ENCODE results near the gene CFAP410. TPM values are rescaled to one million over a fixed set of nuclear protein-coding genes. Genes with fewer than 3 reads are reported as not detected.
A peak's percentile ranks its signal among the peaks of the same experiment; 100 is the strongest.

CFAP410 gene
- total RNA-seq, 2 experiments from 2014 or later: 7.3 to 11.4 TPM

DNA sequence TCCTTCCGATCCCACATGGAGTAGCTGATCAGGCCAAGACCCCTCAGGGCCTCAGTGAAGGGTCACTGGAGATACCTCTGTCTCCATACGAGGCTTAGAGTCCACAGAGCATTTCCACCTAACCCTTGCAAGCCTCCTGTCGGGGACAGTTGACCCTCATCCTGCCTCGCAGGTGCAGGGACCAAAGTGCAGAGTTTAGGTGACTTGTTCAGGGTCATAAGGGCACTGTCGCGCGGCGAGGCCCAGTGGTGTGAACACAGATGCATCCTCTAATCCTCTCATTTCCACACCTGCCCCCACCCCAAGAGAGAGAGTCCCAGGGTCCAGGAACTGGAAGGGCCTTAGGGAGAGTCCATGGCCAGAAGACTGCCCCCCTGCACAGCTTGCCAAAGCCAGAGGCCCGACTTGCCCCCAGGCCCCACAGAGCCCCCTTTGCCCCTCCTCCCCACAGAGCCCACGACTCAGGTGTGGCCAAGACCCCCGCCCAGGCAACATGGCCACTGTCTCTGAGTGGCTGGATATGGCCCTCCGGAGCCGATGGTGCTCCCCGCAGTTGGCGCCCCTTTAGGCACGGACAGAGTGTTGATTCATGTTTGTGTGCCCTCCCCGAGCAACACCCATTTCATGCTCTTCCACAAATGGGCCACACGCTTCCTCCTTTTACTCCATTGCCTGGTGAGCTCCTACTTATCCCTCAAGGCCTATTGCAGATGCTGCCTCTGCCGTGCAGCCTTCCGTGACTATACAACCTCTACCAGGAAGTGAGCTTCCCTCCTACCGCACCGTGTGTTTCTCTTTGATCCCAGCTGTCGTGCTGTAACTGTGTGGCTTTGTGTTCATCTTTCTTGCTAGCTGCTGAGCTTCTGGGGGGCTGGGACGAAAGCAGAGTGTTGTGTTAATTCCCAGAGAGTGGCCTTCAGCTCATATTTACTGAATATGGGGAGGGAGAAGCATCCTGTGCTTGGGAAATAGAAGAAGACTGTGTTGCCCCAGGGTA is 15.9 kb upstream of the CFAP410 start:
- Mint-ChIP-seq H3K4me1 (peaks cover 44% of the 10 kb centered on the region), H3K27ac (peak overlapping the region; percentile 63), H3K9me3 (ENCODE audit: low read depth) (no peaks in the 10 kb centered on the region), H3K36me3 (ENCODE audit: low read depth) (no peaks in the 10 kb centered on the region), H3K27me3 (peaks cover 3% of the 10 kb centered on the region), H3K4me3 (peak overlapping the region; percentile 49)
- DNase-seq (peak; percentile 60), ATAC-seq (peak; percentile 64)
- ChIA-PET CTCF (interaction anchor here (0.6 to 1.4 kb wide), 2 partner anchors 127 to 241 kb away, joined by 3 read pairs; no protein-coding TSS in a partner anchor), POLR2A (no interaction called here)
- intact Hi-C loops (cut with DNase I, micrococcal nuclease): no loop called here

DNA sequence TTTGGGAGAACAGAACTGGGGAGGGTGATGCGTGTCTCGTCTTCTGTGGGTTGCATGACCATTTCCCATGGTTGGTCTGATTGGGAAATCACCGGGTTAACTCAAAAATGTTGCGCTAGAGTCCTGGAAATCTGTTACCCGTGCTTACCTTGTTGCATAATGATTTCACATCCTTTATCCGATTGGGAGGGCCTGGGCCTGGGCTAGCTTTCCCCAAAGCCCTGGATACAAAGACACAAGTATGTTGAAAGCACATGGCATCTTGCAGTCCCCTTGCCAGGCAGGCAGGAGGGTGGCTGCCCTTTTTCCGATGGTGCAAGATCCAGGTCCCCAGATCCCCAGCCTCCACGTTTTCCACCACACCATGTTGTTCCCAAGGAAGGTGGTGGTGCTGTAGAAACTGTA is 14.8 kb upstream of the CFAP410 start:
- Mint-ChIP-seq H3K4me3 (peak overlapping the region; percentile 44), H3K27ac (peak overlapping the region; percentile 80), H3K27me3 (peaks cover 6% of the 10 kb centered on the region), H3K9me3 (ENCODE audit: low read depth) (no peaks in the 10 kb centered on the region), H3K4me1 (peaks cover 43% of the 10 kb centered on the region), H3K36me3 (ENCODE audit: low read depth) (no peaks in the 10 kb centered on the region)
- no peak for ATAC-seq
- POLR2A ChIA-PET: interaction anchor here (0.5 to 1.3 kb wide), 2 partner anchors 23 to 53 kb away, joined by 3 read pairs; no protein-coding TSS in a partner anchor
- CTCF ChIA-PET: interaction anchor here (1.6 kb wide), 1 partner anchor 11 kb away, joined by 9 read pairs; no protein-coding TSS in a partner anchor
- no peak for DNase-seq
- intact Hi-C loops (cut with DNase I, micrococcal nuclease): no loop called here

DNA sequence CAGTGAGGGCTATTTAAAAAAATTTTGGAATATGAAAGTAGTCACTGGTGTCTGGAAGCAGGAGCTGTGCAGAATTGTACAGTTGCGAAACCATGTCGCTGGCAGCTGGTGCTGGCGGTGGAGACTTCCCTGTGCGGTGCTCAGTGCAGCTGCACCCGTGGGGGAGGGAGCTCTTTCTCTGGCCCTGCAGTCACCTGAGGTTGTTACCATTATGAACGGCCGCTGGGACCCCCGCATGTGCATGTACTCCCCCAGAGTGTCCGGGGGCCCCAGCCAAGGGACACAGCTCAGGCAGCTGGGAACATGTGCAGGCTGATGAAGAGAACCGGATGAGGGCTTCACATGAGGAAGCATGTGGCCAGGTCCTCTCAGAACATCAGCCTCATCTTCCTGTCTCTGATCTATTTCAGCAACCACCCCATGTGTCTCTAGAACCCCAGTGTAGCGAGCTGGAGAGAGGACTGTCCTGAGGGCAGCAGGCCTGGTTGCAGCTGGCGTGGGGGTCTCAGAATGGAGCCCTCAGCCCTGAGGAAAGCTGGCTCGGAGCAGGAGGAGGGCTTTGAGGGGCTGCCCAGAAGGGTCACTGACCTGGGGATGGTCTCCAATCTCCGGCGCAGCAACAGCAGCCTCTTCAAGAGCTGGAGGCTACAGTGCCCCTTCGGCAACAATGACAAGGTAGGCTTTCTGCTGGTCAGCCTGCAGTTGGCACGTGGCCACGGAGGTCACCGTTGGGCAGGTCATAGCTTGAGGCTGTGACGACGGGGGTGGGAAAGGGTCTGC is 14.2 kb upstream of the CFAP410 start, which contains the start of gene TRPM2:
Gene TRPM2, plus strand, starts transcription at position 431 of the 780 bp plus-strand sequence. Its CDS starts 80 bp downstream, at position 511.
- CTCF ChIA-PET: interaction anchor here (1.6 kb wide), 1 partner anchor 10 kb away, joined by 9 read pairs; no protein-coding TSS in a partner anchor

DNA sequence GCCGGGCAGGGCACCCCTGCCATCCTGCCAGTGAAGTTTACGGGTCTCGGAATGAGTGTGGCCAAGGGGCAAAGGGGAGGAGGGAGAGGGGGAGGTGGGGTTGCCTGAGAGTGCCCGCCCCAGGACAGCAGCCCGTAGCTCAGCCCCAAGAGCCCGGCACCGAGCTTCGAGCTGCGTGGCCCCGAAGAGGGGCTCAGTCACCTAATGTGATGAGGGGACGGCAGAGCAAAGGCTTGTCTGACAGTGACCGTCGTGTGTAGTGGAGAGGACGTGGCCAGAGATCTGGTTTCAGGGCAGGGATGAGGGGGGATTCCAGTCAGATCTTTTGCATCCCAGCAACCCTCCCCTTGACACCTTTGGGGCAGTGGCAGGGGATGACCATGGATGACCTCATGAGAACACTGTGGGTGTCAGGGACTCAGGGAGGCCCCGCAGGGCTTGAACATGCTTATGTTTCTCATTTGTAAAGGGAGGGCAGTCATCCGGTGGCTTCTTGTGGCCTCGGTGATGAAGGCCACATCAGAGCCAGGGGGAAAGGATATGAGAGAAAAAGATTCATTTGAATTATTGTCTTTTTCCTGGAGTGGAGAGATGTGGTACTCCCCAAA is 13.2 kb upstream of the CFAP410 start:
- ChIA-PET POLR2A (no interaction called here), CTCF (interaction anchor here (1.6 kb wide), 1 partner anchor 9 kb away, joined by 9 read pairs; no protein-coding TSS in a partner anchor)
- Mint-ChIP-seq H3K36me3 (ENCODE audit: low read depth) (no peaks in the 10 kb centered on the region), H3K4me1 (peaks cover 43% of the 10 kb centered on the region), H3K9me3 (ENCODE audit: low read depth) (no peaks in the 10 kb centered on the region), H3K27ac (peak overlapping the region; percentile 80), H3K27me3 (peaks cover 8% of the 10 kb centered on the region), H3K4me3 (no peak overlapping the region)
- intact Hi-C loops (cut with DNase I, micrococcal nuclease): no loop called here
- DNase-seq (no peak), ATAC-seq (no peak)

More for the DNA sequence above, 14.2 kb upstream of the CFAP410 start, which contains the start of gene TRPM2:
- POLR2A ChIA-PET: interaction anchor here (1.3 kb wide), 1 partner anchor 22 kb away, joined by 3 read pairs; no protein-coding TSS in a partner anchor
- H3K27me3 Mint-ChIP-seq: peaks cover 6% of the 10 kb centered on the region
- peak within 1 kb of the TSS; percentile 44 for H3K4me3 Mint-ChIP-seq
- H3K27ac Mint-ChIP-seq: peak within 1 kb of the TSS; percentile 80
- no peaks in the 10 kb centered on the region for H3K36me3 Mint-ChIP-seq (ENCODE audit: low read depth)
- peaks cover 43% of the 10 kb centered on the region for H3K4me1 Mint-ChIP-seq
- no peaks in the 10 kb centered on the region for H3K9me3 Mint-ChIP-seq (ENCODE audit: low read depth)
- DNase-seq (peak; percentile 48), ATAC-seq (peak; percentile 42)
- intact Hi-C loops (cut with DNase I, micrococcal nuclease): no loop called here

DNA sequence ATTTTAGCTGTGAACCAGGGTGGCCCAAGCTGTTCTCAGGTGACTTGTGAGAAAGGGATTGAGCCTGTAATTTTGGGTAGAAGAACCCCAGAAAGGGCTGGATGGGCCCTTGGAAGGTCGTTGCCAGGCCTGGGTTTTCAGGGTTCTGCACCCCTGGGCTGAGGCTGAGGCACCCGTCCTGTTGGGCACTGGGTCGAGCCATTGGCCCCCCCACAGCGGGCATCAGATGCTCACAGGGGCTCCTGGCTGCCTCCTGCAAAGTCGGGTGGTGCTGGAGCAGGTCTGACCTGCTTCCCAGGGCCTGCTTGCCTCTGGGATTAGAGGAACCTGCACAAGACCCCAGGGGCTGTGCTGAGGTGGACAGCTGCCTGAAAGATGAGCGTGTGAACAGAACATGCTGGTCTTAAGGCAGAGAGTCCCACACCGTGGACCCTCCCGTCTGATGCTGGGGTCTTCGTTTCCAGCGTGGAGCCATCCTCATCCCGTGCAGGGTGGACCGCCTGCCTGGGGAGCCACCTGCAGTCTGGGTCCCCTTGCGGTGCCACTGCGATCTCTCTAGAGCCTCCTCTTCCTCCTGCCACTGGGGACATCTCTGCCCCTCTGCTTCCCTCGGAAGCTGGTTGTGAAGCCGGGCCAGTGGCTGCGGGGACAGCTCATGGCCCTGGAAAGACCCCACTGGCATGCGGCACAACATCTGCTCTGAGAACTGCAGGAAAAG is 12.5 kb upstream of the CFAP410 start:
- Mint-ChIP-seq H3K27ac (no peak overlapping the region), H3K9me3 (ENCODE audit: low read depth) (no peaks in the 10 kb centered on the region), H3K4me1 (peaks cover 42% of the 10 kb centered on the region), H3K36me3 (ENCODE audit: low read depth) (no peaks in the 10 kb centered on the region), H3K27me3 (peaks cover 8% of the 10 kb centered on the region), H3K4me3 (no peak overlapping the region)
- DNase-seq (no peak), ATAC-seq (no peak)
- CTCF ChIA-PET: no interaction called here
- intact Hi-C loops (cut with DNase I, micrococcal nuclease): no loop called here
- POLR2A ChIA-PET: no interaction called here

DNA sequence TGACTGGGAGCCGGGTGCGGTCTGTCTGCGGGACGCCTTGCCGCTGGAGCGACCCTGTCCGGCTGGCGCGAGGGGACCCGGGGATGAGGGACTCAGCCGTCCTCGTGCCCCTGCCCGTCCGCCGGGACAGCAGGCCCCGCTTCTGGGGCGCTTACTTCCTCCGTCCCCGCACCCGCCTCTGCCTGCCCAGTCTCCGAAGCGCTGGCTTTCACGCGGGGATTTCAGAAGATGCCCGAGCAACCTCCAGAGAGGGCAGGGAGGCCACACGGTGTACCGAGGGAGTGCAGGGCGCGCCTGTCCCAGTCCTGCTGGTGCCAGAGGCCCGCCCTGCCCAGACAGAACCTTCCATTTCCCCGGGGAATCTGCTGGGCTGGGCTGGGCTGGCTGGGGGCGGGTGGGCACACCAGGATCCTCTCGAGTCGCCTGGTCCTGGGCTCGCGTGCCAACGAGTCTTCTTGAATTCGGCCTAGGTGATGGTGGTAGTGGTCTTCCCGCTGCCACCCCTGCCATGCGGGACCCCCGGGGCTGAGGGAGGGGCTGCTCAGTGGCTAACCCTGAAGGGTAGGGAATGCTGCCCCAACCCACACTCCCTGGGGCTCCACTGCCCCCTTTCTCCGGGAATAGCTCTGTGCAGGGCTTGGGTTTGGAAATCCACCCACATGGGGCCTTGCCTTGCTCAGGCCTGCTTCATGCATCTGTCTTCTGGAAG is 11.7 kb upstream of the CFAP410 start:
- CTCF ChIA-PET: no interaction called here
- ATAC-seq: no peak

DNA sequence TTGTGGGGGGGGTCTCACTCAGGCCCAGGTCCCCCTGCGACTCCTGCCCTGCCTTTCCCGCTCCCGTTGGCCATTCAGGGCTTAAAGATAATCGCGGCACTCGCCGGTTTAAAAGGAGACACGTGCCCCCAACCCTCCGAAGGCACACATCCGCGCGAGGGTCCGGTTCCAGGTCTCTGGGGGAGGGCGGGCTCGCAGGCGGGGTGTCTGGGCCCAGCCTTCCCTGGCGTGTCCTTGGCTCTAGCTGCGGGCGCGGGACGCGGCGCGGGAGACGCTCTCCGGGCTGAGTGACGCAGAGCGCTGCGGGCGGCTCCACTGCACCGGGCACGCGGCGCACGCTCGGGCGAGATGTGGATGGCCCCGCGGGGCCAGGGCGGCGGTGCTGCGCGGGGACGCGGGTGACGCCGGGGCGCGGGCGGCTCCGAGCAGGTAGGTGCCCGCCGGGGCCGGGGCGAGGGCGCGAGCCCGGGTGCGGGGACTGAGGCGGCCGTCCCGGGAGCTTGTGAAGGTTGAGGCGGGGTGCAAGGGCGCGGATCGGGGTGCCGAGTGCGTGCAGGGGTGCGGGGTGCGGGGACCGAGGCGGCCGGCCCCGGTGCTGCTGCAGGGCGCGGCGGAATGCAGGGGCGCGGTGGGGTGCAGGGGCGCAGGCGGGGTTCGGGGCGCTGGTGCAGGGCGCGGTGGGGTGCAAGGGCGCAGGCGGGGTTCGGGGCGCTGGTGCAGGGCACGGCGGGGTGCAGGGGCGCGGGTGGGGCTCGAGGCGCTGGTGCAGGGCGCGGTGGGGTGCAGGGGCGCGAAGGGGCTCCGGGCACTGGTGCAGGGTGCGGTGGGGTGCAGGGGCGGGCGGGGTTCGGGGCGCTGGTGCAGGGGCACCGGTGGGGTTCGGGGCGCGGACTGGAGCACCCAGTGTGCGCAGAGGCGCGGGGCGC is 10.9 kb upstream of the CFAP410 start:
- H3K27me3 Mint-ChIP-seq: peaks cover 8% of the 10 kb centered on the region
- no peak overlapping the region for H3K4me3 Mint-ChIP-seq
- H3K4me1 Mint-ChIP-seq: peaks cover 29% of the 10 kb centered on the region
- ChIA-PET POLR2A (no interaction called here), CTCF (no interaction called here)
- no peak overlapping the region for H3K27ac Mint-ChIP-seq
- intact Hi-C loops (cut with DNase I, micrococcal nuclease): no loop called here
- no peaks in the 10 kb centered on the region for H3K36me3 Mint-ChIP-seq (ENCODE audit: low read depth)
- no peak for DNase-seq
- H3K9me3 Mint-ChIP-seq (ENCODE audit: low read depth): no peaks in the 10 kb centered on the region
- peak; percentile 18 for ATAC-seq

More for the DNA sequence above, 11.7 kb upstream of the CFAP410 start:
- no peak for DNase-seq
- intact Hi-C loops (cut with DNase I, micrococcal nuclease): no loop called here
- Mint-ChIP-seq H3K4me1 (peaks cover 36% of the 10 kb centered on the region), H3K27me3 (peaks cover 8% of the 10 kb centered on the region), H3K27ac (no peak overlapping the region), H3K9me3 (ENCODE audit: low read depth) (no peaks in the 10 kb centered on the region), H3K36me3 (ENCODE audit: low read depth) (no peaks in the 10 kb centered on the region), H3K4me3 (no peak overlapping the region)
- POLR2A ChIA-PET: no interaction called here

DNA sequence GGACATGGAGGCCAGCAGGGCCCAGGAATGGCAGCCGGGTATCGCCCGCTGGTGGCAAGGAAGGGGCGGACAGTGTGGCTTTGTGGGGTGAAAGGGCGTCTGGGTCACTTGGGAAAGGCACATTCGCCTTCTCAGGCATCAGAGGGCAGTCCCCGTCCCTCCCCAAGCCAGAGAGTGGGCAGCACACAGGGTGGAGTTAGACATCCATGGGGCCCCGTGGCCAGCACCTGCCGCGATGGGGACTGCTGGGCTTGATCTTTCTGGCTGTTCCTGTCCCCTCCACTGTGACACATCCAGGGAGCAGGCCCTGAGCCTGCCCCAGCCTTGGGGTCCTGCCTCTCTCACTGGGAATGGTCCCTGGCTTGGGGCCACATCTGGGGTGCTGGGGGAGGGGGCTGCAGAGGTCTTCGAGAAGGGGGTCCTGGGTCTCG is 10.2 kb upstream of the CFAP410 start:
- Mint-ChIP-seq H3K27ac (no peak overlapping the region), H3K4me1 (peaks cover 23% of the 10 kb centered on the region), H3K36me3 (ENCODE audit: low read depth) (no peaks in the 10 kb centered on the region), H3K4me3 (no peak overlapping the region), H3K27me3 (peaks cover 8% of the 10 kb centered on the region), H3K9me3 (ENCODE audit: low read depth) (no peaks in the 10 kb centered on the region)
- ATAC-seq (no peak), DNase-seq (no peak)
- ChIA-PET POLR2A (no interaction called here), CTCF (no interaction called here)
- intact Hi-C loops (cut with DNase I, micrococcal nuclease): no loop called here

DNA sequence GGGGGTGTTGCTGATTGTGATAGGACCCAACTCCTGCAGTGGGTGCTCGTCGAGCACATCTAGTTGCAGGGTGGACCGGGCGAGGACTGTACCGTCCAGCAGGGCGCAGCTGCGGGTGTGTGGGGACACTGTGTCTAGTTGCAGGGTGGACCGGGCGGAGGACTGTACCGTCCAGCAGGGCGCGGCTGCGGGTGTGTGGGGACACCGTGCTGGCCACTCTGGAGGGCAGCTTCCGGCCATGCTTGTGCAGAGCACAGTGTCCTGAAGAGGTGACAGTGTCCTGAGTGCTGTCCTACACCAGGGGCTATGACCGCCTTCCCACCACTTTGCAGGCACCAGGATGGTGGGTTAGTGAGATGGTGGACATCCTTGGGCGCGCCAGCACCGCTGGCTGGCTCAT is 9.7 kb upstream of the CFAP410 start:
- intact Hi-C loops (cut with DNase I, micrococcal nuclease): no loop called here
- Mint-ChIP-seq H3K4me3 (no peak overlapping the region), H3K36me3 (ENCODE audit: low read depth) (no peaks in the 10 kb centered on the region), H3K27me3 (peaks cover 8% of the 10 kb centered on the region), H3K27ac (no peak overlapping the region), H3K4me1 (peaks cover 17% of the 10 kb centered on the region), H3K9me3 (ENCODE audit: low read depth) (no peaks in the 10 kb centered on the region)
- ATAC-seq (no peak), DNase-seq (no peak)
- ChIA-PET CTCF (no interaction called here), POLR2A (no interaction called here)

Measured in activated CD4-positive, alpha-beta T cell treated with anti-CD3 and anti-CD28 coated beads for 36 hours (primary cell).